ENCODE measurements around the gene CNN2.

The CNN2 gene

GRCh38 chr19:1018932-1019615 lies 7.3 kb upstream of the CNN2 start:
- TF ChIP-seq GATA3 (IDR thresholded peaks at IDR 0.05; ENCODE audit: low read depth, low read length), result no peak
- no peak for TF ChIP-seq GATA2 (IDR thresholded peaks at IDR 0.05; ENCODE audit: low read depth, low read length)

- TF ChIP-seq GATA3 (IDR thresholded peaks at IDR 0.05; ENCODE audit: low read depth, low read length) (no peak), GATA2 (IDR thresholded peaks at IDR 0.05; ENCODE audit: low read depth, low read length) (no peak)
Observed at GRCh38 chr19:1019616-1019961, 6.8 kb upstream of the CNN2 start.

- no peak for TF ChIP-seq GATA3 (IDR thresholded peaks at IDR 0.05; ENCODE audit: low read depth, low read length)
- TF ChIP-seq GATA2 (IDR thresholded peaks at IDR 0.05; ENCODE audit: low read depth, low read length), result no peak
Observed at GRCh38 chr19:1019980-1020867, 6.2 kb upstream of the CNN2 start.

GRCh38 chr19:1020868-1021425 lies 5.5 kb upstream of the CNN2 start, which contains the start of gene TMEM259:
TSS of gene TMEM259 (minus strand) at chr19:1021123. CDS start at chr19:1020996, 127 bp downstream.
- TF ChIP-seq GATA3 (IDR thresholded peaks at IDR 0.05; ENCODE audit: low read depth, low read length) (no peak), GATA2 (IDR thresholded peaks at IDR 0.05; ENCODE audit: low read depth, low read length) (no peak)

GRCh38 chr19:1026783-1027649 lies 608 bp downstream of the CNN2 start:
- no peak for TF ChIP-seq GATA2 (IDR thresholded peaks at IDR 0.05; ENCODE audit: low read depth, low read length)
- TF ChIP-seq GATA3 (IDR thresholded peaks at IDR 0.05; ENCODE audit: low read depth, low read length), result no peak

- TF ChIP-seq GATA3 (IDR thresholded peaks at IDR 0.05; ENCODE audit: low read depth, low read length) (no peak), GATA2 (IDR thresholded peaks at IDR 0.05; ENCODE audit: low read depth, low read length) (no peak)
Observed at GRCh38 chr19:1027650-1028061, 1.2 kb downstream of the CNN2 start.

- TF ChIP-seq GATA2 (IDR thresholded peaks at IDR 0.05; ENCODE audit: low read depth, low read length) (no peak), GATA3 (IDR thresholded peaks at IDR 0.05; ENCODE audit: low read depth, low read length) (no peak)
Observed at GRCh38 chr19:1028062-1028926, 1.9 kb downstream of the CNN2 start.

- TF ChIP-seq GATA2 (IDR thresholded peaks at IDR 0.05; ENCODE audit: low read depth, low read length) (no peak), GATA3 (IDR thresholded peaks at IDR 0.05; ENCODE audit: low read depth, low read length) (no peak)
Observed at GRCh38 chr19:1032264-1032867, 6.0 kb downstream of the CNN2 start.

- TF ChIP-seq GATA2 (IDR thresholded peaks at IDR 0.05; ENCODE audit: low read depth, low read length), result no peak
- no peak for TF ChIP-seq GATA3 (IDR thresholded peaks at IDR 0.05; ENCODE audit: low read depth, low read length)
Observed at GRCh38 chr19:1035998-1036621, 9.7 kb downstream of the CNN2 start.

GRCh38 chr19:1037621-1038064 lies 11.2 kb downstream of the CNN2 start:
- TF ChIP-seq GATA3 (IDR thresholded peaks at IDR 0.05; ENCODE audit: low read depth, low read length), result no peak

- TF ChIP-seq GATA3 (IDR thresholded peaks at IDR 0.05; ENCODE audit: low read depth, low read length) (no peak), GATA2 (IDR thresholded peaks at IDR 0.05; ENCODE audit: low read depth, low read length) (no peak)
Observed at GRCh38 chr19:1038978-1039645, 12.7 kb downstream of the CNN2 start.
